Spleen (tissue), 7 donors: ENCODE measurements around the gene GKN1.

ENCODE experiments used
- POLR2A ChIP-seq, 3 donors: fragments of 450-650 bp; IDR thresholded peaks; one replicate each; pipeline ENCODE4 v1.5.1; 2017; ENCODE audit warnings: antibody characterized with exemption in 3 of 3, mild to moderate bottlenecking in 1 of 3
- POLR2AphosphoS5 ChIP-seq, 3 donors: sonication (generic); formaldehyde crosslinking; IDR thresholded peaks; one replicate each; pipeline ENCODE4 v1.5.1; 2017; ENCODE audit warnings: antibody characterized with exemption in 3 of 3
- TF ChIP-seq, protein P1 (sequence below), 11 experiments: fragments of 200-600 bp in 7 of 11; fragments of 450-650 bp in 4 of 11; sonication (generic) in 4 of 11; IDR thresholded peaks in 8 of 11; conservative IDR thresholded peaks in 3 of 11; 1 replicate in 7 of 11; 2 replicates in 4 of 11; pipeline versions ENCODE4 v1.4.0 to v1.8.0; 2016 to 2021; ENCODE audit warnings: antibody characterized with exemption in 11 of 11, inconsistent platforms in 4 of 11, mild to moderate bottlenecking in 1 of 11
- donor health status: DM: no; HTN: no; CAD: no; lungs with moderate emphysema.
- donor health status: DM: no; HTN: no; CAD: no.
- donor health status: DM: no; HTN: no; CAD: no.

- no peak for TF ChIP-seq POLR2AphosphoS5 (IDR thresholded peaks at IDR 0.05)
- TF ChIP-seq, protein P1, sequence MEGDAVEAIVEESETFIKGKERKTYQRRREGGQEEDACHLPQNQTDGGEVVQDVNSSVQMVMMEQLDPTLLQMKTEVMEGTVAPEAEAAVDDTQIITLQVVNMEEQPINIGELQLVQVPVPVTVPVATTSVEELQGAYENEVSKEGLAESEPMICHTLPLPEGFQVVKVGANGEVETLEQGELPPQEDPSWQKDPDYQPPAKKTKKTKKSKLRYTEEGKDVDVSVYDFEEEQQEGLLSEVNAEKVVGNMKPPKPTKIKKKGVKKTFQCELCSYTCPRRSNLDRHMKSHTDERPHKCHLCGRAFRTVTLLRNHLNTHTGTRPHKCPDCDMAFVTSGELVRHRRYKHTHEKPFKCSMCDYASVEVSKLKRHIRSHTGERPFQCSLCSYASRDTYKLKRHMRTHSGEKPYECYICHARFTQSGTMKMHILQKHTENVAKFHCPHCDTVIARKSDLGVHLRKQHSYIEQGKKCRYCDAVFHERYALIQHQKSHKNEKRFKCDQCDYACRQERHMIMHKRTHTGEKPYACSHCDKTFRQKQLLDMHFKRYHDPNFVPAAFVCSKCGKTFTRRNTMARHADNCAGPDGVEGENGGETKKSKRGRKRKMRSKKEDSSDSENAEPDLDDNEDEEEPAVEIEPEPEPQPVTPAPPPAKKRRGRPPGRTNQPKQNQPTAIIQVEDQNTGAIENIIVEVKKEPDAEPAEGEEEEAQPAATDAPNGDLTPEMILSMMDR (IDR thresholded peaks at IDR 0.05 in 8 of 11, conservative IDR thresholded peaks at IDR 0.05 in 3 of 11) = no peak
- no peak for TF ChIP-seq POLR2A (IDR thresholded peaks at IDR 0.05)
Measured at GRCh38 chr2:68932402-68932801, 42.0 kb upstream of the GKN1 start.
